Activated T-helper 1 cell treated with anti-CD3 and anti-CD28 coated beads, Interleukin-12 subunit alpha, Interleukin-12 subunit beta, Interleukin-2, Interleukin-4 antibody, amounts not matched to agents 30 ng/mL and 10 ng/mL and 1 ng/mL, durations not matched to agents 14 hours and 24 hours and 36 hours (primary cell): ENCODE measurements around the gene ZNF687. TPM values are rescaled to one million over a fixed set of nuclear protein-coding genes. Genes with fewer than 3 reads are reported as not detected.

Experiments
- DNase-seq: peaks from one replicate; pipeline ENCODE4 v3.0.0; 2021; ENCODE audit warnings: low spot score
- H3K27ac Mint-ChIP-seq: one replicate; pipeline ENCODE4 v1.8.0; 2021; ENCODE audit warnings: mild to moderate bottlenecking, mixed read lengths
- H3K27me3 Mint-ChIP-seq: one replicate; pipeline ENCODE4 v1.8.0; 2022; ENCODE audit warnings: mild to moderate bottlenecking, moderate library complexity, mixed read lengths; ENCODE audit not compliant: insufficient read depth
- H3K36me3 Mint-ChIP-seq: one replicate; pipeline ENCODE4 v1.8.0; 2021; ENCODE audit warnings: low read depth, mixed read lengths
- H3K4me1 Mint-ChIP-seq: one replicate; pipeline ENCODE4 v1.8.0; 2021; ENCODE audit warnings: low read depth, mixed read lengths
- H3K4me3 Mint-ChIP-seq: one replicate; pipeline ENCODE4 v1.8.0; 2021; ENCODE audit warnings: mild to moderate bottlenecking, moderate library complexity, mixed read lengths
- H3K9me3 Mint-ChIP-seq: one replicate; pipeline ENCODE4 v1.8.0; 2021; ENCODE audit warnings: mixed read lengths
- intact Hi-C: fragments of 100-400 bp; cut with micrococcal nuclease; formaldehyde crosslinking; loops from one replicate; pipeline ENCODE4 v1.15.1; 2024
- total RNA-seq: library from RNA; stranded (reverse); gene quantifications from 2 replicates; pipeline ENCODE4 v1.2.3, GENCODE V29; 2022

Gene ZNF687
- total RNA-seq, 1 donor from 2014 or later = 26.9 TPM

DNA sequence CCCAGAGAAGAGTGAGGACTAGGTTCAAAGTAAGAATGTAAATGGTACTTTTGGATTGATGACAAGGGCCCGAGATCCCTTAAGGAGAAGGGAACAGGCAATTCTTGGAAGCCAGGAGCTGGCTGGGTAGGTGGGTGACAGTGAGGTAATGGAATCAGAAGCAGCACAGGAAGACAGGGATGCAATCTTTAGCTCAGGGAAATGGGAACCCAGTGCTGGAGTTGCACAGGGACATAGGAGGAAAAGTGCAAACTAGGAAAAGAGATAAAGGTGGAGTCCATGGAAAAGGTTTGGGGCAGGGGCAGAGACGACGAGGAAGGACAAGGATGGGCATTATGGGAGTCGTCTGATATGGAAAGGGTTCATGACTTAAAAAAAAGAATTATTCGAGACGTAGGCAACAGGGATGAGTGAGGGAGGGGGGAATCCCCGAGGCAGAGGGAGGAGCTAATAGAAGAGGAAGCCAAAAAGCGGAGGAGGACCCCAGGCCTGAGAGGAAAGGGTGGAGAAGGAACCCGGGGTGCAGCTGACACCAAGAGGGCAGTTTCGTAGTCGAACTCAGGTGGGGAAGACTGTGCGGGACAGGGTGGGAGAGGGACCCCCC is 44.6 kb downstream of the ZNF687 start:
- Mint-ChIP-seq H3K4me1 (peaks cover 44% of the 10 kb centered on the region), H3K4me3 (peak overlapping the region; percentile 91), H3K36me3 (peaks cover 19% of the 10 kb centered on the region), H3K9me3 (no peaks in the 10 kb centered on the region), H3K27ac (peak overlapping the region; percentile 90), H3K27me3 (peaks cover 1% of the 10 kb centered on the region)
- DNase-seq = peak; percentile 33
- intact Hi-C loops = loop anchor here (1.0 to 5.0 kb wide), 12 partner anchors 15 to 496 kb away; partner anchors contain the start of genes CDC42SE1, GABPB2, PIP5K1A and PSMB4

DNA sequence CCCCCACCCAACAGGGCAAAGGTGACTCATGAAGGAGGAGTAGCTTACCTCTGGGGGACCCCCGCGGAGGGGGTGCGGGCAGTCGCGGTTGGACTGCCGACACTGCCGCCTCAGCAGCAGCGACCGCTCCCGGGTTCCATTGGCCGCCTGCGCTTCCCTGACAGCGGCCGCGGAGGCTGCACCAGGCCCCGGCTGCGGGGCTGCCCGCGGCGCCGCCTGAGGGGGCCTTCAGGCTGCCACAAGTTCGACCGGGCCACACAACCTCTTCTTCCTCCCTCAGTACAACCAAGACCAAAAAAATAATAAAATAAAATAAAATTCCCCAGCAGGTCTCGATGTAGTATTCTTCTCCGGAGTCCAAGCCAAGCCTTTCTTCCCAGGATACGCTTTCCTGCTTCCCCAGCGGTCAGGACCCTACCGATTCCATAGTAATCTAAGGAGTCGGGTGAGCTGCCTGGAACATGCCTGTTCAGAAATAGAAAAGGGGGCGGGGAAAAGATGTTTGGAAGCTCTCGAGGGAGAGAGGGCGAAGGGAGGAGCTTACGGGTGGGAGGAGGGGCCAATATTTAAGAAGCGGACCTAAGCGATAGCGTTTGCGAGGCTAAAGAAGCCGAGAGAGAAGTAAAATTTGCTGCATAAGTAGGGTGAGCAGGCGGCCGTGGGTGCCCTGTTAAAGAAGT is 45.3 kb downstream of the ZNF687 start, which contains the start of gene PI4KB:
Gene PI4KB, minus strand, starts transcription at position 194 of the 680 bp plus-strand sequence. CDS start 10,935 bp downstream, outside the sequence.
- intact Hi-C loops = loop anchor here (1.0 to 5.0 kb wide), 12 partner anchors 14 to 495 kb away; partner anchors contain the start of genes CDC42SE1, GABPB2, PIP5K1A and PSMB4
- Mint-ChIP-seq H3K27ac (peak within 1 kb of the TSS; percentile 90), H3K9me3 (no peaks in the 10 kb centered on the region), H3K27me3 (peaks cover 1% of the 10 kb centered on the region), H3K4me3 (peak within 1 kb of the TSS; percentile 91), H3K4me1 (peaks cover 40% of the 10 kb centered on the region), H3K36me3 (peaks cover 17% of the 10 kb centered on the region)
- DNase-seq = peak; percentile 86

DNA sequence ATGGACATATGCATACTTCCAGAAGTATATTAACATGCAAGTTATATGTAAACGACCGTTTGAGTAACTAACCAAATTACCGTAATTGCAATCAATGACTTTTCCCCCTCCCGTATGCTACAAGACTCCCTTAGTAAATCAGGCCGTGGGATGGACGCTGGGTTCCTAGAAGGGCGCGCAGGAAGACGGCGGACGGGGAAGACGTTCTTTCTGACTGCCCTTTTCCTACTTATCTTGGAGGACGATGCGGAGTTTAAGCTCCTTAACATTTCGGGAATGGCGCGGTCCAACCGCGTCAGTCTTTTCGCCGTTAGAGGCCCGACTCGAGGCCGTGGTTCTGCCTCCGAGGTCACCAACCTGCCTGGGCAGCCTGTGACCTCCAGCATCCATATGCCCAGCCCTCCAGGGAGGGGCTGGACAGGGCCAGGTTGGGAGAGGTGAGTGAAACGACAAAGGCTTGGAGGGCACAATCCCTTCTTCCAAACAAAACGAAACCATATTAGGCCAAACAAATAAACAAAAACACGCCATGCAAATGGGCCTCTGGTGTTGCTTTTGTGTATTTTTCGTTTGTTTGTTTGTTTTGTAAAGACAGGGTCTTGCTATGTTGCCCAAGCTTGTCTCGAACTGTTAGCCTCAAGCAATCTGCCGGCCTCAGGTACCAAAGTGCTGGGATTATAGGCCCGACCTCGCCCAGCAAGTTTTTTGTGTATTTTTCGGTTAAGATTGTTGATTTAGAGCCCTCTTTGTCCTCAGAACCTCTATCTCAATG is 46.0 kb downstream of the ZNF687 start:
- Mint-ChIP-seq H3K4me3 (peak overlapping the region; percentile 91), H3K27me3 (peaks cover 1% of the 10 kb centered on the region), H3K27ac (peak overlapping the region; percentile 90), H3K36me3 (peaks cover 13% of the 10 kb centered on the region), H3K4me1 (peaks cover 34% of the 10 kb centered on the region), H3K9me3 (no peaks in the 10 kb centered on the region)
- intact Hi-C loops = loop anchor here (1.0 to 5.0 kb wide), 12 partner anchors 13 to 495 kb away; partner anchors contain the start of genes CDC42SE1, GABPB2, PIP5K1A and PSMB4
- DNase-seq = no peak

DNA sequence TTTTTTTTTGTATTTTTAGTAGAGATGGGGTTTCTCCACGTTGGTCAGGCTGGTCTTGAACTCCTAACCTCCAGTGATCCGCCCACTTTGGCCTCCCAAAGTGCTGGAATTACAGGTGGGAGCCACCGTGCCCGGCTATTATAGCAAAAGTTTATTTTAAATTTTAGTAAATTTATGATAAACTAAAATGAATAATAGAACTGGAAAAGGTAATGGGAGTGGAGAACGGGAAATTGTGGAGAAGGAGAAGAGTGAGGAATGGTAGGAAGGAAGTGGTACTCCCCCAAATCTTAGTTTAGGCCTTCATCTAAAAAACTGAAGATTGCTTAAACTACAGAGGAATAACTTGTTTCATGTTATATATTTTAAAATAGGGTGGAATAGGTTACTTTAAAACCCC is 52.7 kb downstream of the ZNF687 start:
- H3K4me1 Mint-ChIP-seq = peaks cover 2% of the 10 kb centered on the region
- no peak overlapping the region for H3K4me3 Mint-ChIP-seq
- DNase-seq = no peak
- H3K9me3 Mint-ChIP-seq = no peaks in the 10 kb centered on the region
- H3K27me3 Mint-ChIP-seq = no peaks in the 10 kb centered on the region
- peaks cover 1% of the 10 kb centered on the region for H3K36me3 Mint-ChIP-seq
- H3K27ac Mint-ChIP-seq = no peak overlapping the region
- intact Hi-C loops = no loop called here

DNA sequence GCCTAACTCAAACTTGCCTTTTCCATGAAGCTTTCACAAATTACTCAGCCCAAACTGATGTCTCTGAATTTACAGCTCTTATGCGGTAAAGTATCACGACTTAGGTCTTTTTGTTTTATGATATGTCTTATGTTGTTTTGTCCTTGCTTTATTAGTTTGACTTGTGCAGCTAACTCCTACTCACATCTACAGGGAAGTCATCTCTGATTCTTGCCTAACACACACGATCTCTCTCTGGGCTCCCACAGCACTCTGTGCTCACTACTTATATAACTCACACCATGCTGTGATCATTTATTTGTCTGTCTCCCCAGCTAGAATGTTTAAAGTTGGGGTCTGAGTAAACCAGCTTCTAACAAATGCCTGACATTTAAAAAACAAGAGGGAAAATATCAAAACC is 54.5 kb downstream of the ZNF687 start:
- Mint-ChIP-seq H3K27me3 (no peaks in the 10 kb centered on the region), H3K9me3 (no peaks in the 10 kb centered on the region), H3K4me1 (peaks cover 12% of the 10 kb centered on the region), H3K4me3 (no peak overlapping the region), H3K27ac (no peak overlapping the region), H3K36me3 (peaks cover 4% of the 10 kb centered on the region)
- intact Hi-C loops = no loop called here
- DNase-seq = no peak

DNA sequence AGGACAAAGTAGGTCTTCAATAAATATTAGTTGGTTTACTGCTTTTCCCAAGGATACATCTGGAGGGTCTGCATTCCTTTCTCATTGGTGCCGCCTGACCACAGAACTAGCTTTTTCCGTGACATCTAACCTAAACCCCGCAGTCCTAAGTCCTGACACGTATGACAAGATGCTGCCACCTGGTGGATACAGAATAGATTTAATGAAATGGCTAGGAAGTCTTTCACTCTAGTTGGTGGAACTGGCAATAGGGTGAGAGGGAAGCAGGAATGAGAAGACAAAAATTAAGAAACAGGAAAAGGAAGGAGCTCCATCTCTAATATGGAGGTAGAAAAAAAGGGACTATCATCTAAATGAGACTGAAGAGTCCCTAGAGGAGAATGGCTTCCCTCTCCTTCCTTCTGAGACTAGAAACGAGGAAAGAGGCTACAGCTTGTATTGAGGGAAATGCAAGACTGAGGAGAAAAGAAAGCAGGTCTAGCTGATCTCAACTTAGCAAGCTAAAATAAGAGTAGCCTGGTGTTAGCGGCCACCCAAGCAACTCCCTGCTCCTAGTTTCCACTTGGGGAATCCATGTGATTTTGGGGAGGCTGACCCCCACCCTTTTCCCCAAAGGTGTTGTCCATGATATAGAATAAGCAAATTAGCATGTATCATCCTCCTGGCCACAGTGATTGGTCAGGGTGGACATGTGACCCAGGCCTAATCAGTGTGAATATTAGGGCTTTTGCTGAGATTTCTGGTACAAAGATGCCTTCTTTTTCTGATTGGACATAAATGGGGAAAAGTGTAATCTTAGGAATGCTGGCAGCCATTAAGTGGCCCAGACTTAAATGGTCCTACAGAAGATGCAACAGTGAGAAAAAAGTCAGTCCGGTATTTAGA is 59.0 kb downstream of the ZNF687 start:
- Mint-ChIP-seq H3K4me3 (no peak overlapping the region), H3K36me3 (peaks cover 28% of the 10 kb centered on the region), H3K27ac (peak overlapping the region; percentile 46), H3K4me1 (peaks cover 33% of the 10 kb centered on the region), H3K27me3 (no peaks in the 10 kb centered on the region), H3K9me3 (no peaks in the 10 kb centered on the region)
- intact Hi-C loops = loop anchor here (1.0 to 2.0 kb wide), 6 partner anchors 14 to 145 kb away; partner anchors contain the start of genes PI4KB and PSMD4
- DNase-seq = peak; percentile 37

Other genes with a start within 250 kb of the ZNF687 start
- 0.70 and 0.73 TPM in 2 replicates for gene BNIPL, start 245.7 kb upstream of the ZNF687 start, total RNA-seq
- gene C1orf56, start 234.5 kb upstream of the ZNF687 start, total RNA-seq = 1.6 and 1.7 TPM in 2 replicates
- 216 and 219 TPM in 2 replicates for gene CDC42SE1, start 222.7 kb upstream of the ZNF687 start, total RNA-seq
- gene MLLT11, start 221.9 kb upstream of the ZNF687 start, total RNA-seq = 3.5 and 3.7 TPM in 2 replicates
- 19.4 and 21.5 TPM in 2 replicates for gene GABPB2, start 211.5 kb upstream of the ZNF687 start, total RNA-seq
- gene SEMA6C, start 135.7 kb upstream of the ZNF687 start, total RNA-seq = 3.6 and 4.3 TPM in 2 replicates
- gene TNFAIP8L2, start 125.7 kb upstream of the ZNF687 start, total RNA-seq = 38.0 and 38.5 TPM in 2 replicates
- gene LYSMD1, start 116.4 kb upstream of the ZNF687 start, total RNA-seq = 4.0 and 5.0 TPM in 2 replicates
- gene SCNM1, start 116.2 kb upstream of the ZNF687 start, total RNA-seq = 111 and 117 TPM in 2 replicates
- gene TMOD4, start 106.3 kb upstream of the ZNF687 start, total RNA-seq = 2.6 and 2.9 TPM in 2 replicates
- gene VPS72, start 92.1 kb upstream of the ZNF687 start, total RNA-seq = 90.0 and 96.4 TPM in 2 replicates
- 98.9 and 101 TPM in 2 replicates for gene PIP5K1A, start 83.7 kb upstream of the ZNF687 start, total RNA-seq
- gene PSMD4, start 27.6 kb upstream of the ZNF687 start, total RNA-seq = 276 and 285 TPM in 2 replicates
- gene PI4KB, start 45.1 kb downstream of the ZNF687 start, total RNA-seq = 52.4 and 54.7 TPM in 2 replicates
- 78.1 and 83.4 TPM in 2 replicates for gene RFX5, start 65.0 kb downstream of the ZNF687 start, total RNA-seq
- gene SELENBP1, start 90.4 kb downstream of the ZNF687 start, total RNA-seq = not detected in 2 replicates
- 436 and 454 TPM in 2 replicates for gene PSMB4, start 117.3 kb downstream of the ZNF687 start, total RNA-seq
- gene POGZ, start 177.2 kb downstream of the ZNF687 start, total RNA-seq = 89.1 and 91.1 TPM in 2 replicates
- gene CGN, start 229.1 kb downstream of the ZNF687 start, total RNA-seq = 0.17 and 0.91 TPM in 2 replicates